A375 (cell line): Measurements from ENCODE around the gene TREML4. TPM values are rescaled to one million over a fixed set of nuclear protein-coding genes. Genes with fewer than 3 reads are reported as not detected.

Source experiments
- small RNA-seq: library from RNA; depleted of rRNA; stranded (forward); fragments of <200 nt; gene quantifications from one replicate; pipeline ENCODE3, GENCODE V24; 2014
- total RNA-seq: library from RNA; depleted of rRNA; stranded (reverse); fragments of >200 nt; shearing (Covaris generic); gene quantifications from 2 replicates; pipeline ENCODE4 v1.2.3, GENCODE V29; 2014; rRNA removed

The TREML4 gene, protein sequence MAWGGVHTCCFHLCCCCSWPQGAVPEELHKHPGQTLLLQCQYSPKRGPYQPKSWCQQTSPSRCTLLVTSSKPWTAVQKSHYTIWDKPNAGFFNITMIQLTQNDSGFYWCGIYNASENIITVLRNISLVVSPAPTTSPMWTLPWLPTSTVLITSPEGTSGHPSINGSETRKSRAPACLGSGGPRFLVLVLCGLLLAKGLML
- total RNA-seq = not detected in 2 replicates

GRCh38 chr6:41228096-41228495, at the start of gene TREML4:
TREML4 (plus strand) TSS chr6:41228349; CDS start chr6:41228428, 79 bp downstream.

DNA sequence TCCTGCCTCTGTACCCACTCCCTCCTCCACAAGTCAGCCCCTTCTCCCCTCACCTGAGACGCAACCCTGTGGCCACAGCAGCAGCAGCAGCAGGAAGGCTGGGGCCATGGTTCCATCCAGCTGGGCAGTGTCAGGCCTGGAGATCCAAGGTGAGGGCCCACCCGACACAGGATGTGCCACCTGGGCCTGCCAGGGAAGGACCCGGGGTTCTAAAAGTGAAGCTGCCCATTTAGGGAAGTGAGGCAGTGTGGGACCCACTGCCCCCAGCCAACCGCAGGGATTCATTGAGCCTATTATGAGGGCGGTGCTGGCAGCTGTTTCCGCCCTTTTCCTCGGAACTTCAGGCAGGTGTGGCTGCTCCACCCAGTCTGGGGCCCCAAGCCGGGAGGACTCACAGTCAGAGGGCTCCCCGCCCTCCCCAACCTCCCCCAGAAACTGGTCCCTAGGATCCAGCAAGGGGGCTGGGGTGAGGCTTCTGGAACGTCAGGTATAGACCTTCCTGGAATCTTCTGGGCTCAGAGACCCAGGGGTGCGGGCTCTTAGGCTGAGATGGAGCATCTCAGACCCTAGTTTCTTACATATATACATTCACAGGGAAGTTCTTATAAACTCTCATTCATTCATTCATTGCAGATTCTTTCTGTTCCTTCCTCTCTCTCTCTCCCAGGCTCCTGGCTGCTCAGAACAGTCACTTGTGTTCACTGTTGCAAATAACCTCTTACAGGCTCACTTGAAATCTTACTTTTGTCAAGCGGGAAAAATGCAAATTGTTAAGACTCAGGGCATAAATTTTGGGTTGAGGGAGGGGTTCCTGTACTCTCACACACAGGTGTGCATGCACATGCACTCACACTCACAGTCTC, 27.0 kb upstream of the TREML4 start, which contains the start of gene TREML2:
TSS of gene TREML2 (minus strand) at position 249 of the 863 bp plus-strand sequence. CDS start at position 108, 141 bp downstream.

GRCh38 chr6:41286544-41287346, 58.6 kb downstream of the TREML4 start, which contains the start of gene TREM1:
TREM1 (minus strand) TSS chr6:41286682; CDS start chr6:41286655, 27 bp downstream.

Small RNA genes within 50 kb of the gene (small RNA-seq; reads per million reads assigned to genes)
- gene AL391903.2 = not detected
- gene AL391903.3 = not detected
- 3.5 reads per million, percentile 81 among the genes with 10 or more reads in this experiment for gene RNA5SP207

Other genes with a start within 250 kb of the TREML4 start
- 0.53 and 1.0 TPM in 2 replicates for gene UNC5CL, start 189.1 kb upstream of the TREML4 start, total RNA-seq
- not detected in 2 replicates for gene TSPO2, start 185.9 kb upstream of the TREML4 start, total RNA-seq
- not detected in 2 replicates for gene APOBEC2, start 175.1 kb upstream of the TREML4 start, total RNA-seq
- gene OARD1, start 156.0 kb upstream of the TREML4 start, total RNA-seq = 20.8 and 25.7 TPM in 2 replicates
- gene NFYA, start 155.4 kb upstream of the TREML4 start, total RNA-seq = 13.1 and 16.6 TPM in 2 replicates
- not detected in 2 replicates for gene TREML1, start 74.0 kb upstream of the TREML4 start, total RNA-seq
- gene TREM2, start 65.2 kb upstream of the TREML4 start, total RNA-seq = not detected in 2 replicates
- gene TREML2, start 27.2 kb upstream of the TREML4 start, total RNA-seq = 0.16 and 0.19 TPM in 2 replicates
- gene TREM1, start 58.3 kb downstream of the TREML4 start, total RNA-seq = 0.15 and 0.88 TPM in 2 replicates
- not detected in 2 replicates for gene NCR2, start 107.3 kb downstream of the TREML4 start, total RNA-seq